Measurements from ENCODE around the gene PGPEP1. TPM values are rescaled to one million over a fixed set of nuclear protein-coding genes. Genes with fewer than 3 reads are reported as not detected.
"Not testable (repeated sequence)": the region's sequence is repeated elsewhere in the genome, so short reads cannot be mapped to it uniquely, and the experiment has no call there.

PGPEP1 gene
- total RNA-seq, 1 experiment from 2014 or later = 11.7 TPM

- no peak overlapping the region for H3K27ac ChIP-seq
- peaks cover 14% of the 10 kb centered on the region; the same call in 1 of the 2 replicates for H3K36me3 ChIP-seq
- no peak overlapping the region for H3K4me3 ChIP-seq
- no peak for DNase-seq
- peaks cover 31% of the 10 kb centered on the region for H3K4me1 ChIP-seq
- H3K27me3 ChIP-seq = no peaks in the 10 kb centered on the region
- no peaks in the 10 kb centered on the region for H3K9me3 ChIP-seq (replicated peaks)
Observed at GRCh38 chr19:18317961-18318800, 22.2 kb upstream of the PGPEP1 start.

DNA sequence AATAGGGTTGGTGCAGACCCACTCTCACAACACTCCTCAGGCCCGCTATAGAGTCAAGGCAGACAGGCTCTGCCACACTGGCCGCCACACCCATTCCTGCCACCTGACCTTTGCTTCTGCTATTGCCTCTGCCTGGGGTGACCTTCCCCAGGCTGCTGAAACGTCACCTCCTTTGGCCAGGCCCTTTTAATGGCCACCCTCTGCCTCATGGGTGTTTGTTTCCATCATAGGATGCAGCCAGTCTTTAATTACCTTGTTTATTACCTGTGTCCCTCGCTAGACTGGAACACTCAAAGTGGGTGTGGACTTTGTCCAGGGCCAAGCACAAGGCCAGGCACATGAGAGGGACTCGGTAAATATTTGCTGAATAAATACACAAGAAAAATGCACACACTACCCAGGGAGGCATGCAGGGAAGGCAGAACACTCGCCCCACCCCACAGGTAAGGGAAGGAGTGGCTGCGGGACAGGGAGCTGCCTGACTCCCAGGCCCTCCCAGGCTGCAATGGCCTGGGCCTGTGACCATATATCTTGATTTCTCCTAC lies 20.7 kb upstream of the PGPEP1 start:
- H3K9me3 ChIP-seq (replicated peaks) = no peaks in the 10 kb centered on the region
- H3K36me3 ChIP-seq = peaks cover under 1% of the 10 kb centered on the region; the same call in 1 of the 2 replicates
- no peak for DNase-seq
- no peak overlapping the region for H3K4me3 ChIP-seq
- peaks cover 34% of the 10 kb centered on the region for H3K4me1 ChIP-seq
- H3K27ac ChIP-seq = no peak overlapping the region
- no peaks in the 10 kb centered on the region for H3K27me3 ChIP-seq

DNA sequence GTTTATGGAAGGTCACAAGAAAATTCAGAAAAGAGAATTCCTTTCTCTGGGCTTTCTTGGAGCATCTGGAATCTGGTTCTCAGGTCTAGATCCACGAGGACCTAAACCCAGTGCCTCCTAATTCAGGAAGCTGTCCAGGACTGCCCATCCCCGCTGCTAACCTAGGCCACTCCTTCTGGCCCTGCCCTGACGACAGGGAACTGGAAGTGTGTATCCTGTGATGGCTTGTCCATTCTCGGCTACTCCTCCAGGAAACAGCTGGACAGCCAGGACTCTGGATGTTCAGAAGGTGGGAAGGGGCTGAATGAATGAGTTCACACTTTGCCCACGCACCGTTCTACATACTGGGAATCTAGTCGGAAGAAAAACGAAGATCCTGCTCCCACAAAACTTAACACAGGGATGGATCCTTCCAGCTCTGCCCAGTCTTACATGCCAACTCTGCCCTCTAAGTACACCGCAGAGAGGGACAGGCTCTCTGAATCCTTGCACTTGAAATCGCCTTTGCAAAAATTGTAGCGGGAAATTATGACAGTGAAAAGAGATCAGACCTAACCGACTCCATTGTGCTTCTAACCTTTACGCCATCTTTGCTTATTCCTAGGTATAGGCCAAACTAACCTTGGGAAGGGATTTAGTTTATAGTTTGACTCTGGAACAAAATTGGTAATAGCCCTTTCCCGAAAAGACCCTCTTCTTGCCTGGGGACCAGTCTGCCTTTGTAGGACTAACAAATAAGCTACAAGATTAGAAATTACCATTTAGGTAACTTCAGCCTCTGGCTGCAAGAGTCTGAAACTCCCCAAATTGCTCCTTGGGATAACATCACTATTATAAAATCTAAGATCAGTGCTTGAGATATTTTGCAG lies 19.3 kb upstream of the PGPEP1 start:
- no peaks in the 10 kb centered on the region for H3K27me3 ChIP-seq
- DNase-seq = no peak
- H3K9me3 ChIP-seq (replicated peaks) = no peaks in the 10 kb centered on the region
- no peaks in the 10 kb centered on the region for H3K36me3 ChIP-seq
- no peak overlapping the region for H3K27ac ChIP-seq
- peaks cover 24% of the 10 kb centered on the region for H3K4me1 ChIP-seq
- no peak overlapping the region for H3K4me3 ChIP-seq

DNA sequence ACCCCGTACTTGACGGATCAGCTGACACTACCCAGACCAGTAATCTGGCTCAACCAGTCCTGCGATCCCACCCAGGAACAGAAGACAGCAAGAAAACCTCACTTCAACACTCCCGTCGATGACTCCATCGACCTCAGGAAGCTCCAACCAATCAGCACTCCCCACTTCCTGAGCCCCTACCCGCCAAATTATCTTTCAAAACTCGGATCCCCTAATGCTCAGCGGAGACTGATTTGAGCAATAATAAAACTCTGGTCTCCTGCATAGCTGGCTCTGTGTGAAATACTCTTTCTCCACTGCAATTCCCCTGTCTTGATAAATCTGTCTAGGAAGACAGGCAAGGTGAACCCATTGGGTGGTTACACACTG lies 18.7 kb upstream of the PGPEP1 start:
- H3K36me3 ChIP-seq = no peaks in the 10 kb centered on the region
- no peaks in the 10 kb centered on the region for H3K9me3 ChIP-seq (replicated peaks)
- peaks cover 18% of the 10 kb centered on the region for H3K4me1 ChIP-seq
- H3K4me3 ChIP-seq = peak overlapping the region; percentile 85
- no peak for DNase-seq
- no peaks in the 10 kb centered on the region for H3K27me3 ChIP-seq
- no peak overlapping the region; the same call in 1 of the 2 replicates for H3K27ac ChIP-seq

DNA sequence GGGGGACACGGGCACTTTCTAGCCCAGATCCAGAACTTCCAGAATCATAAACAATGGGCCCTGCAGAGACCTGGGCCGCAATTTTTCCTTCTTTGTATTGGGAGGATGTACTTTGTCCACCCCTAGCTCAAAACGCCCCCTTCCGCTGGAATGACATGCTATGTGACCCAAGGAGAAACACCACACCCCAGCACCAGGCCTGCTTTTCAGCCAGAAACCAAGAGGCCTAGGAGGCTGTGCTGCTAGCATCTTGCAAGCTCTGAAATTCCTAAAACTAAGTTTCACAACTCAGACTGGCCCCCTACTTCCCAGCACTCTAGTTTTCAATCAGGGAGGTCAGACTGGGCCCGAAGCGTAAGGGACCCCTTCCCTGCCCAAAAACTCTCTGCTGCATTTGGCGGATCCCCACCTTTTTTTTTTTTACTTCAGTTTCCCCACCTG lies 18.1 kb upstream of the PGPEP1 start:
- no peaks in the 10 kb centered on the region for H3K9me3 ChIP-seq (replicated peaks)
- DNase-seq = peak; percentile 71 to 74
- peak overlapping the region; percentile 60 for H3K27ac ChIP-seq
- H3K27me3 ChIP-seq = no peaks in the 10 kb centered on the region
- H3K36me3 ChIP-seq = no peaks in the 10 kb centered on the region
- H3K4me3 ChIP-seq = peak overlapping the region; percentile 85
- peaks cover 15% of the 10 kb centered on the region for H3K4me1 ChIP-seq

GRCh38 chr19:18322759-18323460 lies 17.5 kb upstream of the PGPEP1 start, which contains the start of gene LSM4:
Gene LSM4 (minus strand): TSS chr19:18323076. CDS start chr19:18323020, 56 bp downstream.
- Histone ChIP-seq H3K36me3 (no peaks in the 10 kb centered on the region), H3K27ac (peak within 1 kb of the TSS; percentile 60), H3K4me3 (peak within 1 kb of the TSS; percentile 85), H3K27me3 (no peaks in the 10 kb centered on the region), H3K4me1 (peaks cover 14% of the 10 kb centered on the region), H3K9me3 (replicated peaks) (no peaks in the 10 kb centered on the region)
- DNase-seq = peak; percentile 99

GRCh38 chr19:18324373-18324731 lies 16.0 kb upstream of the PGPEP1 start:
- H3K27ac ChIP-seq; H3K27me3 ChIP-seq; H3K9me3 ChIP-seq (replicated peaks); H3K4me3 ChIP-seq; H3K36me3 ChIP-seq; DNase-seq: not testable (repeated sequence)
- peaks cover 11% of the 10 kb centered on the region for H3K4me1 ChIP-seq

DNA sequence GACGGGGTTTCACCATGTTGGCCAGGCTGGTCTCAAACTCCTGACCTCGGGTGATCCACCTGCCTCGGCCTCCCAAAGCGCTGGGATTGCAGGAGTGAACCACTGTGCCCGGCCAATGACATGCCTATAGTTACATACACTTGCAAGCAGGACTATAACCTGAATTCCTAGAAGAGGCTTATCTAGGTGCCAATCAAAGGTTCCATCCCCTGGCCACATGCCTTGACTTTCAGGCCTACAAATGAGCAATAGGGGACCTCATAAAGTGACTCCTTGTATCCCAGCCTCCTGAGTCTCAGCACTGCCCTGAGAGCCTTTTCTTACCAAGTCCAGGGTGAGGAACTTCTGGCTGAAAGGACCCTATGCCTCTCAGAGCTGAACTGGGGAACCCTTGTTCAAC lies 13.6 kb upstream of the PGPEP1 start:
- no peak overlapping the region for H3K4me3 ChIP-seq
- DNase-seq = no peak
- H3K27me3 ChIP-seq = 0 out of 2 replicates have a peak, but pooled peaks cover 3% of the 10 kb centered on the region
- peaks cover 10% of the 10 kb centered on the region for H3K4me1 ChIP-seq
- no peak overlapping the region for H3K27ac ChIP-seq
- H3K36me3 ChIP-seq = no peaks in the 10 kb centered on the region
- H3K9me3 ChIP-seq (replicated peaks) = no peaks in the 10 kb centered on the region

DNA sequence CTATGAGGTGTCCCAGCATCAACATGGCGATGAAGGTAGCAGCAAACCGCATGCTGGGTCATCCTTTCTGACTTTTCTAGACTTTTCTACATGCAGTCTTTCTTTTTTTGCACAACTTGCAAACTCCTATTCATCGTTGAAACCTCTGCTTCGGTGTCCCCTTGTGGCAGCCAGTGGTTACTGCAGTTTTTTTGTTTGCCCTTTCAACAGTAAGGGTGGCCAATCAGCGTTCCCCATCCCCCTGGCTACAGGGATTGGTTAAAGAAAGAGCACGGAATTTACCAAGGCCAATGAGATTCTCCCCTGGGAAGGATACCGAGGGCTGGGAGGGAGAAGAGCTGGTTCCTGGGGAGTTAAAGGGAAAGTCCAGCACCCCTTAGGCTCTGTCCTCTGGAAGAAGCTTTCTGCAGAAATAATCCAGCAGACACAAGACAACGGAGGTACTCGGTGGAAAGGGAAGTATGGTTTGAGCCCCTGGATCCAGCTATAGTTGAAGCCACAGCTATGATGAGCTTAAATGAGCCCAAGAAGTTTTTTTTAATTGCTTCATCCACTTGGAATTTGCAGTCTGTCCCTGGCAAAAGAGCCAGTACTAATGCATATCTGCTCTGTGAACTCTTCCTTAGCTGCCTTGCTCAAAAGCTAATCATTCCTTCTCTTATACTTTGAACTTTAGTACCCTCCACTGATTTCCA lies 11.9 kb upstream of the PGPEP1 start:
- peak; percentile 99 to 100 for DNase-seq
- peaks cover 10% of the 10 kb centered on the region; the same call in 1 of the 2 replicates for H3K27me3 ChIP-seq
- H3K4me3 ChIP-seq = 0 out of 2 replicates have a peak overlapping the region, but pooled peaks have one; percentile 12
- H3K4me1 ChIP-seq = peaks cover 6% of the 10 kb centered on the region; the same call in 1 of the 2 replicates
- H3K9me3 ChIP-seq (replicated peaks) = no peaks in the 10 kb centered on the region
- H3K36me3 ChIP-seq = no peaks in the 10 kb centered on the region
- no peak overlapping the region for H3K27ac ChIP-seq

- no peak for DNase-seq
- Histone ChIP-seq H3K27me3 (peaks cover 10% of the 10 kb centered on the region; the same call in 1 of the 2 replicates), H3K36me3 (no peaks in the 10 kb centered on the region), H3K27ac (no peak overlapping the region), H3K4me3 (no peak overlapping the region), H3K4me1 (0 out of 2 replicates have a peak, but pooled peaks cover 4% of the 10 kb centered on the region), H3K9me3 (replicated peaks) (no peaks in the 10 kb centered on the region)
Observed at GRCh38 chr19:18329035-18329376, 11.4 kb upstream of the PGPEP1 start.

- DNase-seq = no peak
- no peak overlapping the region for H3K27ac ChIP-seq
- 0 out of 2 replicates have a peak, but pooled peaks cover 4% of the 10 kb centered on the region for H3K4me1 ChIP-seq
- H3K36me3 ChIP-seq = no peaks in the 10 kb centered on the region
- H3K9me3 ChIP-seq (replicated peaks) = no peaks in the 10 kb centered on the region
- no peak overlapping the region for H3K4me3 ChIP-seq
- peaks cover 10% of the 10 kb centered on the region; the same call in 1 of the 2 replicates for H3K27me3 ChIP-seq
Observed at GRCh38 chr19:18330868-18331267, 9.5 kb upstream of the PGPEP1 start.

DNA sequence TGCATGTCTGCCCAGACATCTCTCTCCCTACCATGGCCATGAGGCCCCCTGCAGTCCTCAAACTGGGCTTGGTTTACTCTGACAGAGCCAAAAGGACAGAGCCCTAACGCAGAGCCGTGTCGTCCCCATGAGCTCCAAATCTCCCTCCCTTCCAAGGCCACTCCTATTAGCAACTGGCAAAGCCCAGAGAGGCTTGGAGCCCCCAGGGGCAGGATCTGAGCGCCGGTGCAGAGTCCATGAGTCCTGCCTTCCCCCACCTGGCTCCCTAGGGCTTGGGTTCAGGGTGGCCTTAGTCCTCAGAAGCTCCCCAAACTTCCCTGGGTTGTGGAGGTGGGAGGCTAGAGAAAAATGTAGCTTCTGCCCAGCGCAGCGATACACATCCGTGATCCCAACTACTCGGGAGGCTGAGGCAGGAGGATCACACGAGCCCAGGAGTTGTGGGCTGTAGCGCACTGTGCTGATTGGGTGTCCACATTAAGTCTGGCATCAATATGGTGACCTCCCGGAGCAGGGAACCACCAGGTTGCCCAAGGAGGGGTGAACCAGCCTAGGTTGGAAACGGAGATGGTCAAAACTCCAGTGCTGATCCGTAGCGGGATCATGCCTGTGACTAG lies 7.4 kb upstream of the PGPEP1 start:
- Histone ChIP-seq H3K9me3 (replicated peaks) (no peaks in the 10 kb centered on the region), H3K4me3 (no peak overlapping the region), H3K36me3 (no peaks in the 10 kb centered on the region), H3K4me1 (0 out of 2 replicates have a peak, but pooled peaks cover 4% of the 10 kb centered on the region), H3K27me3 (peaks cover 15% of the 10 kb centered on the region), H3K27ac (no peak overlapping the region)
- no peak for DNase-seq

GRCh38 chr19:18333680-18334079 lies 6.7 kb upstream of the PGPEP1 start:
- Histone ChIP-seq H3K36me3 (no peaks in the 10 kb centered on the region), H3K9me3 (replicated peaks) (no peaks in the 10 kb centered on the region), H3K4me1 (0 out of 2 replicates have a peak, but pooled peaks cover 2% of the 10 kb centered on the region), H3K4me3 (no peak overlapping the region), H3K27me3 (peaks cover 16% of the 10 kb centered on the region), H3K27ac (no peak overlapping the region)
- DNase-seq = no peak
